DMS79 treated with DMSO at 0.1 percent for 48 hours (cell line): ENCODE results near the gene TWF1.
"Not testable (repeated sequence)": the region's sequence is repeated elsewhere in the genome, so short reads cannot be mapped to it uniquely, and the experiment has no call there.

Source experiments
- DNase-seq: peaks from one replicate; lab custom pipeline; 2025; lab: John Stamatoyannopoulos, UW

TWF1 gene

GRCh38 chr12:43805149-43805859 is 813 bp downstream of the TWF1 start:
- DNase-seq, result peak; percentile 47

- no peak for DNase-seq
These were observed 8.4 kb downstream of the TWF1 start for GRCh38 chr12:43797561-43798217.

GRCh38 chr12:43795716-43796280 is 10.3 kb downstream of the TWF1 start:
- peak; percentile 75 for DNase-seq

DNA sequence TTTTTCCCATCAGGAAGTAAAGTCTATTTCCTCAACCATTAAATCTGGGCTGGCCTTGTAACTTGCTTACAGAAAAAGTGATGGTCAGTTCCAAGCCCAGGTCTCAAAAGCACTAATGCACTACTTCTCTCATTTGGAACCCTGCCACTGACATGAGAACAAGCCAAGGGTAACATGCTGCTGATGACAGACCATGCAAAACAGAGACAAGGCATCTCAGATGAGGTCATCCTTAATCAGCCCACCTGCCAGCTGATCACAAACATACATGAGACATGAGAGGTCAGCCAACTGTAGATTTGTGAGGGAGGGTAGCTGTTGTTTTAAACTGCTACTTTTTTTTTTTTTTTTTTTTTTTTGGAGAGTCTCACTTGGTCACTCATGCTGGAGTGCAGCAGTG is 16.2 kb downstream of the TWF1 start:
- DNase-seq, result peak; percentile 13

DNA sequence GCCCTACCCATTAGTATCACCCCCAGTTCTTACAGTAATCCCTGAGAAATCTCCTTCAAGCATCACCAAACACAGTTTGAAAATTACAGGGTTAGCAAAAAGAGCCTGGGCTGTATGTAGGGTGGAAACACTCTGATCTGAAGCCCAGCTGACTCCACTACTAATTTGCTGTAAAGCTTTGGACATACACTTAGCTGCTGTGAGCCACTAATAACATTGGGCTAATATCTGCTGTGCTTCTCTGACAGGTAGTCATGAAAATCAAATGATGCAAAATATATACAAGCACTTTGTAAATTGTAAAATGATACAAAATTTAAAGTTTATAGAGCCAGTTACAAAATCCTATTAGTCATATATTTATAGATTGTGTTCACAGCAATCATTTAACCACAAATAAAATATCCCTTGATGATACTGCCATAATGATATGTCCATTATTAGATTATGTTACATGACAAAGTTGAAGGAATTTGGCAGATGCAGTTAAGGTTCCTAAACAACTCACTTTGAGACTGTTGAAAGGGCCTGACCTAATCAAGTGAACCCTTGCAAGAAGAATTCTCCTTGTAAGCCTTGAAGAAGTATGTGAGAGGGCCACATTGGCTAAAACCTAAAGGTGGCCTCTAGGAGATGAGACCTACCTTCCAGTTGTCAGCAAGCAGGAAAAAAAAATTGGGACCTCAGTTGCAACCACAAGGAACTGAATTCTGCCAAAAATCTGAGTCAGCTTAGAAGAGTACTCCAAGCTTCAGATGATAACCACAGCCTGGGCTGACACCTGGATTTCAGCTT is 19.0 kb downstream of the TWF1 start:
- DNase-seq, result no peak

- no peak for DNase-seq
These were observed 29.6 kb downstream of the TWF1 start for GRCh38 chr12:43776498-43776897.

GRCh38 chr12:43766291-43766690 is 39.8 kb downstream of the TWF1 start:
- DNase-seq, result no peak

DNA sequence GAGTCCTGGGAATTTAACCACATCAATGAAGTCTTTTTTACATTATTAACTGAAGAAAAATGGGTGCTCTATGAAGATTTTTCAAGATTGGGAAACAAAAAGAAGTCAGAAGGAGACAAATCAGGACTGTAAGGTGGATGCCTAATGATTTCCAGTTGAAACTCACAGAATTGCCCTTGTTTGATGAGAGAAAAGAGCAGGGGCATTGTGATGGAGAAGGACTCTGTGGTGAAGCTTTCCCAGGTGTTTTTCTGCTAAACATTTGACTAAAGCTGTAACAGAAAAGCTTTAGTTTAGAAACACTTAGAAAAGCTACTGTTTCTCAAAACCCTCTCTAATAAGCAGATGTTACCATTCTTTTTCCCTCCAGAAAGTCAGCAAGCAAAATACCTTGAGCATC is 41.6 kb downstream of the TWF1 start:
- DNase-seq, result no peak

- DNase-seq, result no peak
These were observed 42.3 kb downstream of the TWF1 start for GRCh38 chr12:43763769-43764168.

DNA sequence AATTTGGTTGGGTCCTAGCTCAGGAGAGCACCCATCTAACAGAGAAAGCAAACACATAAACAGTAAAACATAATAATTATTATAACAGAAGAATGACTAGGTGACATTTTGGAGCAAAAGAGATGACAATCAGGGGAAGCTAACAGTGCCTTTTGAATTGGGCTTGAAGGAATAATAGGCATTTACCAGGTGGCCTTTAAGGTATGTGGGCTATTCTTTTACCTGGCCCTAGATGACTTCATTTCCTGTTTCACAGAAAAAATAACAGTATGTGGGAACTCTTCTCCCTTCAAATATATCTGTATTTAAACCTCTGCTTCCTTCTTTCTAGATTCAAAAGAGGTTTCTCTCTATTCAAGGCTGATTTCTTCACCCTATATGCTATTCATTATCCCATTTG is 43.5 kb downstream of the TWF1 start:
- DNase-seq, result no peak

DNA sequence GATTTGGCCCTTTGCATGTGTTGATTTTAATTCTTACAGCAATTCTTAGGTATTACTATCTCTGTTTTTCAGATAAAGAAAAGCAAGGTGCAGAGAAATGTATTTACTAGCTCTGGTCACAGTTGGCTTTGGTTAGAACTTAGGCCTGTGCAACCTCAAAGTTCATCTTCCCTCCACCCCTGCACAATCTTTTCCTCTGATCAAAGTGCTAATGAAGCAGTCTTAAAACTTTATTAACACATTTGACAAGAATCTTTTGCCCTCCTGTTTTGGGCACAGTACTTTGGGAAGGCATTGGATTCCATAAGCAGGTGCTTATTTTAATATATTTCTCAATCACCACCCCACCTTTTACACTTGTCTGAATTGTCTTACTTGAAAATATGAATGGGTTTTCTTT is 44.6 kb downstream of the TWF1 start:
- DNase-seq, result no peak

DNA sequence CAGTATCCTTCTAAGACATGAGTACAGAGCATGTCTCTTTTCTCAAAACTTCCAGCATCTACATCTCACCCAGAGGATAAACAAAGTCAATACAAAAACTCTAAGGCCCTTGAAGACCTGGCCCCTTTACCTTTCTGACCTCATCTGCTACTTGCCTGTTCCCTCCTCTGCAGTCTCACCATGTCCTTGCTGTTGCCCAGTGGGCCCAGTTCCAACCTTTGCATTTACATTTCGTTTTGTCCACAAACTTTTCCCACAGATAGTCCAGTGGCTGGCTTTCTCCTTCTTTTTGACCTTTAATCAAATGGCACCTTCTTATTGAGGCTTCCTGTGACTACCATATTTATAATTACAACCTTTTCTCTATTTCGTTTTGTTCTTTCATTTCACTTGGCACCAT is 45.7 kb downstream of the TWF1 start:
- DNase-seq, result no peak

DNA sequence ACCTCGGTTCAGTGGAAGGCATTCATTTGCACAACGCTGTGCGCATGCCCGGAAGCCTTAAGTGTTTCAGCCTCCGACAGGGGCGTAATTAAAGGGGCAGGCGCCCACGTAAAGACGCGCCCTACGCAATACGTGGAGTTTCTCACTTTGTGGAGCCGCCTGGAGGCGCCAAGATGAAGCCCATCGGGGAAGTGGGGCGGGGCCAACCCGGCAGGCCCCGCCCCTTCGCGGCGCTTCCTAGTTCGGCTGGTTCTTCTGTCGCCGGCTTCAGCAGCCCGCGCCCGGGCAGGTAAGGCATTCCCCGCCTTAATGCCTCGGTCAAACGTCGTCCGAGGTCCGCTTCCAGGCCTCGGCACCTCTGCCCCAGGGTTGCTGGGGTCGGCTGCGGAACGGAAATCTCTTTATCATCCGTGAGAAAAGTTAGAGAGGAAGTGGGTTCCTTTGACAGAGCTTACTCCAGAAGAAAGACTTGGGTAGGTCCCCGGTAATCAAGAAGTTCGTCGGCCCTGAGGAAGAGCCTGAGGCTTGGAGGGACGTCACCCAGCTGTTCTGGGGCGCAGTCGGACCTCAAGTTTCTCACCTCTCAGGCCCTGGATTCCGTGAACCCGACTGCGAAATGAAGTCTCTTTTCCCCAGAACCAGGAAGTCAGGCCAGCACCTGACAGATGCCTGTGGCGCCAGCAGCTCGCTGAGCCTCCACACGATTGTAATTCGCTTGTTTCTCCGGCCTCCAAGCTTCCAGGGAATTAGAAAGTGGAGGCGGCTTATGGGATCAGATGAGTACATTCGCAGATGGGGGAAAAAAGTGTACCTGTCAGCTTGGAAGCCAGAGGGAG is 47.2 kb downstream of the TWF1 start, which contains the start of the genes IRAK4 and PUS7L:
IRAK4 (plus strand) TSS at position 224 of the 836 bp plus-strand sequence. CDS start 9,161 bp downstream, outside the sequence.
PUS7L (minus strand) TSS at position 63 of the 836 bp plus-strand sequence. CDS start 3,545 bp downstream, outside the sequence.
- DNase-seq, result peak; percentile 92

- DNase-seq, result no peak
These were observed 47.8 kb downstream of the TWF1 start for GRCh38 chr12:43758247-43758727.

GRCh38 chr12:43754015-43754414 is 52.1 kb downstream of the TWF1 start:
- no peak for DNase-seq

- DNase-seq, result not testable (repeated sequence)
These were observed 54.8 kb downstream of the TWF1 start for GRCh38 chr12:43751360-43751759.

- no peak for DNase-seq
These were observed 55.3 kb downstream of the TWF1 start for GRCh38 chr12:43750814-43751213.

DNA sequence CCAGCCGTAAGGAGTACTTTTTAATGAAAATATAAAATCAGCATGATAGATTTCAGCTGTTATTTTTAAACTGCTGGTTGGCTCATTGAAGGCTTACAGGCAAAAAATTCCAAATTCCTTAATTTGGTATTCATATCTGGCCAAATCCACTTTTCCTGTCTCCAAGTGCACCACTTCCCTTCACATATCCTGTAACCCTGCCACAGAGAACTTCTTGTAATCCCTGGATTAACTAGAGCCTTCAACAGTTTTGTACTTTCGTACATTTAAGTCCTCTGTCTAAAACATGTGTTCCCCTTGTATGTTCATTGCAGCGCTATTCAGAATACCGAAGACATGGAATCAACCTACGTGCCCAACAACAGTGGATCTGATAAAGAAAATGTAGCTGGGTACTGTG is 57.1 kb downstream of the TWF1 start:
- DNase-seq, result no peak

DNA sequence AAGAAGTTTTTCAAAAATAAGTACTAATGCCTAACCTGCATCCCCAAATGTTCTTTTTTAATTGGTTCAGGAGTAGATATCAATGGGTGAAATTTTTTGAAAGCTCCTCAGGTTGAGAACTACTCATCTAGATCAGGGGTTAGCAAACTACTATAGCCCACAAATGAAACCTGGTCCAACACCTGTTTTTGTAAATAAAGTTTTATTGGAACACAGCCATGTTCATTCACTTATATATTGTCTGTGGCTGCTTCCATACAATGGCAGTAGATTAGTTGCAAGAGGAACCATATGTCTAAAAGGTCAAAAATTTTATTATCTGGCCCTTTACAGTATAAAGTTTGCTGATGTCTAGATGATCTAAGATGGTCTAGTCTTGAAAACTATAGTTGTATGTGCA is 61.3 kb downstream of the TWF1 start:
- DNase-seq, result no peak
